Gastroesophageal sphincter (tissue), 4 donors: Measurements from ENCODE around the gene GRIK2. TPM values are rescaled to one million over a fixed set of nuclear protein-coding genes. Genes with fewer than 3 reads are reported as not detected.

Experiments used
- ATAC-seq: fragments of 150-250 bp; one replicate; pipeline ENCODE4 v1.9.1; 2016; ENCODE audit warnings: mild to moderate bottlenecking, moderate library complexity
- H3K27ac ChIP-seq, 4 donors: fragments of 200-600 bp; sonication (generic) in 3 of 4; 1 replicate in 3 of 4; 2 replicates in 1 of 4; pipeline ENCODE4 v1.5.1; 2016 to 2019
- H3K27me3 ChIP-seq: fragments of 200-600 bp; sonication (generic); one replicate; pipeline ENCODE4 v1.5.1; 2019
- H3K36me3 ChIP-seq, 2 donors: fragments of 200-600 bp; sonication (generic); one replicate each; pipeline ENCODE4 v1.5.1; 2019; ENCODE audit warnings: control low read depth in 1 of 2
- H3K4me1 ChIP-seq, 3 donors: fragments of 200-600 bp; sonication (generic); 1 replicate in 2 of 3; 2 replicates in 1 of 3; pipeline ENCODE4 v1.5.1; 2016 to 2019; ENCODE audit warnings: control low read depth in 2 of 3
- H3K4me3 ChIP-seq, 2 donors: fragments of 200-600 bp; sonication (generic); one replicate each; pipeline ENCODE4 v1.5.1; 2019; ENCODE audit warnings: mild to moderate bottlenecking in 1 of 2, moderate library complexity in 1 of 2
- H3K9me3 ChIP-seq, 3 donors: fragments of 200-600 bp; sonication (generic); one replicate each; pipeline ENCODE4 v1.5.1; 2017 to 2019; ENCODE audit warnings: control low read depth in 2 of 3
- CTCF ChIP-seq, 4 experiments: fragments of 200-600 bp in 2 of 4; fragments of 450-650 bp in 2 of 4; sonication (generic) in 1 of 4; IDR thresholded peaks; one replicate each; pipeline ENCODE4 v1.5.1; 2017 to 2019; ENCODE audit warnings: antibody characterized with exemption in 4 of 4, mild to moderate bottlenecking in 2 of 4, moderate library complexity in 2 of 4
- EP300 ChIP-seq: sonication (generic); formaldehyde crosslinking; IDR thresholded peaks from one replicate; pipeline ENCODE4 v1.6.1; 2017; ENCODE audit warnings: antibody characterized with exemption, mild to moderate bottlenecking
- POLR2A ChIP-seq, 2 donors: fragments of 450-650 bp; IDR thresholded peaks; one replicate each; pipeline ENCODE4 v1.6.1; 2017; ENCODE audit warnings: antibody characterized with exemption in 2 of 2, mild to moderate bottlenecking in 2 of 2, moderate library complexity in 1 of 2
- POLR2AphosphoS5 ChIP-seq: sonication (generic); formaldehyde crosslinking; IDR thresholded peaks from one replicate; pipeline ENCODE4 v1.6.1; 2017; ENCODE audit warnings: antibody characterized with exemption
- WGBS, 2 donors: methylation state at CpG; one replicate each; pipeline ENCODE4 v1.1.5; 2018; ENCODE audit warnings: low coverage in 1 of 2; 5-methylcytosine and 5-hydroxymethylcytosine counted together
- total RNA-seq, 4 donors: library from RNA; depleted of rRNA; stranded (reverse); fragments of >200 nt; gene quantifications; one replicate each; pipeline ENCODE4 v1.1.0, GENCODE V29; 2016

The GRIK2 gene
- total RNA-seq, 4 donors from 2014 or later, result 0.82 to 2.2 (median 1.0) TPM

- TF ChIP-seq POLR2AphosphoS5 (no peak), CTCF (IDR thresholded peaks at IDR 0.05) (no peak), POLR2A (IDR thresholded peaks at IDR 0.05) (no peak), EP300 (no peak)
These were observed 532.8 kb downstream of the GRIK2 start for GRCh38 chr6:101926149-101926925.

GRCh38 chr6:101931766-101932165 is 538.3 kb downstream of the GRIK2 start:
- Histone ChIP-seq H3K4me3 (no peak overlapping the region), H3K4me1 (no peaks in the 10 kb centered on the region), H3K36me3 (no peaks in the 10 kb centered on the region), H3K27me3 (no peaks in the 10 kb centered on the region), H3K27ac (no peak overlapping the region), H3K9me3 (no peaks in the 10 kb centered on the region)
- TF ChIP-seq POLR2A (IDR thresholded peaks at IDR 0.05) (no peak), POLR2AphosphoS5 (no peak), EP300 (no peak), CTCF (IDR thresholded peaks at IDR 0.05) (no peak)
- WGBS, 2 donors, result 79 to 95% methylated on average over 2 of the region's 2 CpGs
- ATAC-seq, result no peak

More at GRCh38 chr6:101926149-101926925, 532.8 kb downstream of the GRIK2 start:
- no peak overlapping the region for H3K27ac ChIP-seq
- no peak overlapping the region for H3K4me3 ChIP-seq
- no peaks in the 10 kb centered on the region for H3K4me1 ChIP-seq
- no peaks in the 10 kb centered on the region for H3K27me3 ChIP-seq
- H3K36me3 ChIP-seq, result no peaks in the 10 kb centered on the region
- no peaks in the 10 kb centered on the region for H3K9me3 ChIP-seq
- no peak for ATAC-seq
- WGBS, 2 donors, result 65 to 89% methylated on average over 4 to 7 of the region's 7 CpGs

GRCh38 chr6:101932704-101933103 is 539.2 kb downstream of the GRIK2 start:
- Histone ChIP-seq H3K36me3 (no peaks in the 10 kb centered on the region), H3K27me3 (no peaks in the 10 kb centered on the region), H3K27ac (no peak overlapping the region), H3K4me3 (no peak overlapping the region), H3K9me3 (no peaks in the 10 kb centered on the region), H3K4me1 (no peaks in the 10 kb centered on the region)
- no peak for ATAC-seq
- WGBS, 2 donors, result 89 to 96% methylated on average over 3 of the region's 3 CpGs
- TF ChIP-seq POLR2AphosphoS5, result no peak
- TF ChIP-seq EP300, result no peak
- TF ChIP-seq POLR2A (IDR thresholded peaks at IDR 0.05), result no peak
- no peak for TF ChIP-seq CTCF (IDR thresholded peaks at IDR 0.05)

- Histone ChIP-seq H3K4me3 (no peak overlapping the region), H3K27ac (no peak overlapping the region), H3K9me3 (no peaks in the 10 kb centered on the region), H3K4me1 (no peaks in the 10 kb centered on the region), H3K27me3 (no peaks in the 10 kb centered on the region), H3K36me3 (no peaks in the 10 kb centered on the region)
- ATAC-seq, result no peak
- 91 to 100% methylated on average over 1 of the region's 1 CpG for WGBS, 2 donors
- no peak for TF ChIP-seq POLR2A (IDR thresholded peaks at IDR 0.05)
- no peak for TF ChIP-seq EP300
- TF ChIP-seq POLR2AphosphoS5, result peak; percentile 17
- no peak for TF ChIP-seq CTCF (IDR thresholded peaks at IDR 0.05)
These were observed 542.2 kb downstream of the GRIK2 start for GRCh38 chr6:101935732-101936131.

- 29 to 60% methylated on average over 1 of the region's 1 CpG for WGBS, 2 donors
These were observed 543.0 kb downstream of the GRIK2 start for GRCh38 chr6:101936516-101936915.

More at GRCh38 chr6:101936516-101936915, 543.0 kb downstream of the GRIK2 start:
- Histone ChIP-seq H3K27me3 (no peaks in the 10 kb centered on the region), H3K36me3 (no peaks in the 10 kb centered on the region), H3K27ac (no peak overlapping the region), H3K4me1 (no peaks in the 10 kb centered on the region), H3K4me3 (no peak overlapping the region), H3K9me3 (no peaks in the 10 kb centered on the region)
- TF ChIP-seq EP300, result no peak
- TF ChIP-seq POLR2A (IDR thresholded peaks at IDR 0.05), result no peak
- TF ChIP-seq POLR2AphosphoS5, result no peak
- no peak for TF ChIP-seq CTCF (IDR thresholded peaks at IDR 0.05)
- ATAC-seq, result no peak
